IPS-15b (cell line): Measurements from ENCODE around the gene MMS19.

Source experiments
- H3K27me3 ChIP-seq: one replicate; pipeline ENCODE4 v1.6.1; 2013; ENCODE audit warnings: low read length; ENCODE audit not compliant: control insufficient read depth, insufficient read depth
- H3K36me3 ChIP-seq: one replicate; pipeline ENCODE4 v1.6.1; 2013; ENCODE audit warnings: low read length; ENCODE audit not compliant: control insufficient read depth, insufficient read depth
- H3K4me1 ChIP-seq: one replicate; pipeline ENCODE4 v1.6.1; 2013; ENCODE audit warnings: mild to moderate bottlenecking, low read length; ENCODE audit not compliant: control insufficient read depth, insufficient read depth
- H3K4me3 ChIP-seq: one replicate; pipeline ENCODE4 v1.5.1; 2013; ENCODE audit warnings: low read depth, low read length
- H3K9ac ChIP-seq: one replicate; pipeline ENCODE4 v1.6.1; 2013; ENCODE audit warnings: low read depth, mild to moderate bottlenecking, low read length
- H3K9me3 ChIP-seq: one replicate; pipeline ENCODE4 v1.6.1; 2013; ENCODE audit warnings: mild to moderate bottlenecking, low read length; ENCODE audit not compliant: control insufficient read depth, insufficient read depth

MMS19 gene

GRCh38 chr10:97468162-97468561 is 30.1 kb downstream of the MMS19 start:
- Histone ChIP-seq H3K27me3 (no peaks in the 10 kb centered on the region), H3K4me3 (no peak overlapping the region), H3K9me3 (no peaks in the 10 kb centered on the region), H3K9ac (no peak overlapping the region), H3K4me1 (no peaks in the 10 kb centered on the region), H3K36me3 (peaks cover 55% of the 10 kb centered on the region)

- Histone ChIP-seq H3K4me1 (no peaks in the 10 kb centered on the region), H3K9ac (no peak overlapping the region), H3K9me3 (no peaks in the 10 kb centered on the region), H3K4me3 (no peak overlapping the region), H3K27me3 (no peaks in the 10 kb centered on the region), H3K36me3 (peaks cover 66% of the 10 kb centered on the region)
These were observed 31.5 kb downstream of the MMS19 start for GRCh38 chr10:97466755-97467154.

GRCh38 chr10:97465982-97466381 is 32.2 kb downstream of the MMS19 start:
- H3K27me3 ChIP-seq = no peaks in the 10 kb centered on the region
- H3K4me1 ChIP-seq = no peaks in the 10 kb centered on the region
- H3K9ac ChIP-seq = no peak overlapping the region
- H3K36me3 ChIP-seq = peaks cover 70% of the 10 kb centered on the region
- no peak overlapping the region for H3K4me3 ChIP-seq
- H3K9me3 ChIP-seq = no peaks in the 10 kb centered on the region

DNA sequence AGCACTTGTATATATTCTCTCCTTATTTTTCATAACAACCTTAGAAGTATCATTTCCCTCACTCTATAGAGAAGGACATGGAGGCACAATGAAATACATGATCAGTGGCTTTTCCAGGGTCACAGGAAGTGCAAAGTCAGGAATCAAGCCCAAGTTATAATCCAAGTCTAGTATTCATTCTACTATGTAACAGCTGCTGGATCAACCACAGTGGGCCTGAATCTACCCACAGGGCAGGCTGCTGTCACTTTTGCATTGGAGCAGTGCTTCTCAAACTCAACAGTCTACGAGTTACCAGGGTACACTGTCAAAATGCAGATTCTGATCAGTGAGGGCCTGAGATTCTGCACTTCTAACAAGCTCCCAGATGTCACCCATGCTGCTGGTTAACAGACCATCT is 34.0 kb downstream of the MMS19 start:
- Histone ChIP-seq H3K9me3 (no peaks in the 10 kb centered on the region), H3K4me3 (no peak overlapping the region), H3K4me1 (no peaks in the 10 kb centered on the region), H3K27me3 (no peaks in the 10 kb centered on the region), H3K36me3 (peaks cover 69% of the 10 kb centered on the region), H3K9ac (no peak overlapping the region)

DNA sequence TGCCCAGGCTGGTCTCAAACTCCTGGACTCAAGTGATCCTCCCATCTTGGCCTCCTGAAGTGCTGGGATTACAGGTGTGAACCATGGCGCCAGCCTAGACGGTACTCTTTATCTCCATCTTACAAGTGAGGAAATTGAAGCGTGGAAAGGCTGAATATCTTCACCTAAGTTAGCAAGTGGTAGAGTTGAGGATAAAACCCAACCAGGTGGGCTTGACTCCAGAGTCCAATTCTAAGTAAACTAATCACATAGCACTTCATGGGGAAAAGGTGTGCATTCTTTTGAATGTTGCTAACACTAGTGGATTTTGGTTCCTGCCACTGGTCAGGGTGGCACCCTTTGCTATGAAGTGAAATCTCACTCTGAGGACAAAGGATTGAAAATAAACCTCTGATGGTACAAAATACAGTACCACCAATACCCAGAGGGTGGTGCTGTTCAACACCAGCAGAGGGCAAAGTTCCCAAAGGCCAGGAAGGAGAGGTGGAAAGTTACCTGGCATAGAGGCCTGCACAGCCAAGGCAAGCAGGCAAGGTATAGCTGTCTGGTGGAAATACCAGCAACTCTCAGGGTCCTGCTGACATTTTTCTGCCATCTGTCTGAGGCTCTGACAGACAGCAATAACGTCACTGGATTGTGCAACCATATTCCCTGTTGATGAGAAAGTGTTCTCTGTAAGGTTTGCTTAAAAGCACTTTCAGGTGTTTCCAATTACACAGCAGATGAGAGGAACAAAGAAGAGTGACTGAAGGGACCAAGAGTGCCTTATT is 34.7 kb downstream of the MMS19 start:
- H3K9me3 ChIP-seq = no peaks in the 10 kb centered on the region
- H3K4me3 ChIP-seq = no peak overlapping the region
- H3K9ac ChIP-seq = no peak overlapping the region
- no peaks in the 10 kb centered on the region for H3K27me3 ChIP-seq
- H3K36me3 ChIP-seq = peaks cover 71% of the 10 kb centered on the region
- H3K4me1 ChIP-seq = no peaks in the 10 kb centered on the region

DNA sequence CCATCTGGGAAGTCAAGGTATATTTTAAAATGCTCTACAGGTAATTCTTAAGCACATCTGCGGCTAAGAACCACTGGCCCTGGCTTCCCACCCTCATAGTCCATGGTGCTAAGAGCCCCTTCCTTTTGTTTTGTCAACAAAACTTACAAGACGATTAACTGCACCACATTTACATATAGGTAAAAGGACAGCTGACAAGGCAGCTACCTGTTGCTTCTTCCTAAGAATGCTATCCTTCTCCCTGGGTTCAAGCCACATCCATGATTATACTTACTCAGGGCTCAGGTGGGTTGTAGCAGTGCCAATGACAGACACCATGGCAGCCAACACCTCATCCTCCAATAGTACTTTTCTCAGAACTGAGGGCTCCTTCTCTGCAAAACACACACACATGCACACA is 35.9 kb downstream of the MMS19 start:
- Histone ChIP-seq H3K27me3 (no peaks in the 10 kb centered on the region), H3K4me1 (no peaks in the 10 kb centered on the region), H3K36me3 (peaks cover 70% of the 10 kb centered on the region), H3K9me3 (no peaks in the 10 kb centered on the region), H3K4me3 (no peak overlapping the region), H3K9ac (no peak overlapping the region)

- Histone ChIP-seq H3K4me1 (no peaks in the 10 kb centered on the region), H3K36me3 (peaks cover 61% of the 10 kb centered on the region), H3K4me3 (no peak overlapping the region), H3K27me3 (no peaks in the 10 kb centered on the region), H3K9ac (no peak overlapping the region), H3K9me3 (no peaks in the 10 kb centered on the region)
These were observed 38.3 kb downstream of the MMS19 start for GRCh38 chr10:97459933-97460332.

DNA sequence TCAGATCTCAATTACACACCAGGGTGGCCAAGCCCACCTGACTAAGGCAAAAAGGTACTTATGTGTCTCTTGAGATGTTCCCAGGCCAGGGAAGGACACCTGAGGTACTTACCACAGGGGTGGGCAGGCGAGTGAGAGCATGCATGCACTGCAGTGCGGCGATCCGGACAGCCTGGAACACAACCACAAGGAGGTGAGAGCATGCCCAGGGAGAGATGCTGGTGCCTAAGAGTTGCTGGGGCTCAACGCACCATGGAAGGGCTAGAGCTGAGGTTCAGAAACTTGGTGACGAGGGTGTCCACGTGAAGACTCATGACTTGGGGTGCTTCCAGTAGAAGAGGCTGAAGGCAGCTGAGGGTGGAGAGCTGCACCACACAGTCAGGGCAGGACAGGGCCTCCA is 39.1 kb downstream of the MMS19 start:
- no peaks in the 10 kb centered on the region for H3K4me1 ChIP-seq
- H3K4me3 ChIP-seq = no peak overlapping the region
- no peaks in the 10 kb centered on the region for H3K9me3 ChIP-seq
- peaks cover 67% of the 10 kb centered on the region for H3K36me3 ChIP-seq
- no peaks in the 10 kb centered on the region for H3K27me3 ChIP-seq
- H3K9ac ChIP-seq = no peak overlapping the region

DNA sequence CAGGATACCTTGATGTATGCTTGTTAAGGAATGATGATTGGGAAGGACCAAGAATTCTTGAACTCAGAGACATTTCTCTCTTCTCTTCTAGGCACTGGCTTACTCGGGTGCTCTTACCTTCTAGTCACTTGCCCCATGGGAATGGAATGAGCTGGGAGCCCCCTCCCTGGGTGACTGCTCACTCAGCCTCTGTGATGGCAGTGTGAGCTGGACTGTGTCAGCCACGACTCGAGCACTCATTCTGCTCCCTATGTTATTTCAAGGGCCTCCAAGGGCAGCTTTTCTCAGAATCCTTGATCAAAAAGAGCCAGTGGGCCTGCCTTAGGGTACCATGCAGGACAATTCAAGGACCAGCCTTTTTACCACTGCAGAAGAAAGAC is 41.5 kb downstream of the MMS19 start:
- no peaks in the 10 kb centered on the region for H3K9me3 ChIP-seq
- peaks cover 52% of the 10 kb centered on the region for H3K36me3 ChIP-seq
- no peak overlapping the region for H3K9ac ChIP-seq
- no peaks in the 10 kb centered on the region for H3K27me3 ChIP-seq
- H3K4me3 ChIP-seq = no peak overlapping the region
- H3K4me1 ChIP-seq = no peaks in the 10 kb centered on the region

DNA sequence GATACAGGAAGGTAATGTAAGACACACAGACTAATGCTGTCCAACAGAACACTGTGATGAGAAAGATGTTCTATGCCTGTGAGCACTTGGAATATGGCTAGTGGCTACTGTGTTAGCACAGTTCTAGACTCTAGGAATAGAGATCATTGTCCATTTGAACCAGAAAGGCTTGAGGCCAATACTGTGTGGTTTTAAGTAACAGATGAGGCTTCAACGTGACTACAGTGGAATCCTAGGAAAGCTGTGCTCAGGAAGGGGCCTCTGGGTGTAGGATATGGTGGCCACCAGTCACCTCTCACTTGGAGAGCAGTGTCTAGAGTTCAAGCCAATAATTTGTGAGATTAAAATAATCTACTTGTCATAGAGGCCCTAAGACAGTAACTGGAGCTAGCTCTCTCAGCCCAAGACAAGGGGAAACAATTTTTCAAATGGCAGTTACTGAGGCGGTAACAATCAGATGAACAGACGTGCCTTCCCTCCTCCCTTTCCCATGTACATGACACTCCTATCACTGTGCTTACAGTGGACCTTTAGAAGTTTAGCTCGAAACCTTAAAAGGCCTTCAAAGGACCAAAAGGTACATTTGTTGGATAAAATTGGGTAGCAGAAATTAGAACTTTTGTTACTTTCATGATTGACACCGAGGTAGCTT is 42.1 kb downstream of the MMS19 start:
- no peak overlapping the region for H3K9ac ChIP-seq
- H3K4me3 ChIP-seq = no peak overlapping the region
- H3K36me3 ChIP-seq = peaks cover 50% of the 10 kb centered on the region
- H3K27me3 ChIP-seq = no peaks in the 10 kb centered on the region
- no peaks in the 10 kb centered on the region for H3K4me1 ChIP-seq
- no peaks in the 10 kb centered on the region for H3K9me3 ChIP-seq

GRCh38 chr10:97454330-97455036 is 43.7 kb downstream of the MMS19 start:
- H3K9me3 ChIP-seq = no peaks in the 10 kb centered on the region
- no peak overlapping the region for H3K4me3 ChIP-seq
- no peak overlapping the region for H3K9ac ChIP-seq
- no peaks in the 10 kb centered on the region for H3K4me1 ChIP-seq
- H3K36me3 ChIP-seq = peaks cover 37% of the 10 kb centered on the region
- H3K27me3 ChIP-seq = no peaks in the 10 kb centered on the region

GRCh38 chr10:97452352-97452751 is 45.9 kb downstream of the MMS19 start:
- Histone ChIP-seq H3K4me3 (no peak overlapping the region), H3K27me3 (no peaks in the 10 kb centered on the region), H3K36me3 (peaks cover 19% of the 10 kb centered on the region), H3K9me3 (no peaks in the 10 kb centered on the region), H3K4me1 (no peaks in the 10 kb centered on the region), H3K9ac (no peak overlapping the region)
